BE2C (cell line): ENCODE measurements around the gene CD34.

Experiments
- DNase-seq: peaks from one replicate; pipeline ENCODE4 v3.0.0-alpha.2; 2020
- H3K27me3 ChIP-seq: fragments of 250-450 bp; sonication (Bioruptor Pico); 2 replicates; pipeline ENCODE4 v1.5.1; 2020; ENCODE audit warnings: mild to moderate bottlenecking
- H3K36me3 ChIP-seq: fragments of 250-450 bp; sonication (Bioruptor Pico); 2 replicates; pipeline ENCODE4 v1.5.1; 2020; ENCODE audit warnings: mild to moderate bottlenecking
- H3K4me1 ChIP-seq: fragments of 250-450 bp; sonication (Bioruptor Pico); 2 replicates; pipeline ENCODE4 v1.5.1; 2020
- H3K4me3 ChIP-seq: 2 replicates; pipeline ENCODE4 v1.5.1; 2011; ENCODE audit warnings: low read depth, low read length
- H3K9me3 ChIP-seq: fragments of 250-450 bp; sonication (Bioruptor Pico); 2 replicates; pipeline ENCODE4 v1.5.1; 2020
- TF ChIP-seq, protein P1 (sequence below): IDR thresholded peaks from 2 replicates; pipeline ENCODE4 v1.5.1; 2012; ENCODE audit warnings: mild to moderate bottlenecking, low read depth, low read length

The CD34 gene

DNA sequence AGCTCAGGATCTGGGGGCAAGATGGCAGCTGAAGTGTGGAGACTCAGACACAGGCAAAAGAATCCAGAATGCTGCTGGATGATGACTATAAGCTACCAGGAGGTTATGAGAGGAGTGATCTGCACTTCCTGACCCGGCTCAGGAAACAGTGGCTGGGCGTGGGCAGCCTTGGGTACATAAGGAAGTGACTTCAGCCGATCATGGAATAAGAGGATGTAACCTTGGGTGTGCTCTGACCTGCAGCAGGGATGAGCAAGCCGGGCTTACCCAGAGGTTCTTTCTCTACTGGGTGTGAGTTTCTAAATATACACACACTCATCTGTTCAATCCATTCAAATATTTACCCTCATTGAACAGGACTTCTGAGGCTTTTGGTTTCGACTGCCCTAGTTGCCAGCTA is 62.7 kb downstream of the CD34 start:
- TF ChIP-seq, protein P1, sequence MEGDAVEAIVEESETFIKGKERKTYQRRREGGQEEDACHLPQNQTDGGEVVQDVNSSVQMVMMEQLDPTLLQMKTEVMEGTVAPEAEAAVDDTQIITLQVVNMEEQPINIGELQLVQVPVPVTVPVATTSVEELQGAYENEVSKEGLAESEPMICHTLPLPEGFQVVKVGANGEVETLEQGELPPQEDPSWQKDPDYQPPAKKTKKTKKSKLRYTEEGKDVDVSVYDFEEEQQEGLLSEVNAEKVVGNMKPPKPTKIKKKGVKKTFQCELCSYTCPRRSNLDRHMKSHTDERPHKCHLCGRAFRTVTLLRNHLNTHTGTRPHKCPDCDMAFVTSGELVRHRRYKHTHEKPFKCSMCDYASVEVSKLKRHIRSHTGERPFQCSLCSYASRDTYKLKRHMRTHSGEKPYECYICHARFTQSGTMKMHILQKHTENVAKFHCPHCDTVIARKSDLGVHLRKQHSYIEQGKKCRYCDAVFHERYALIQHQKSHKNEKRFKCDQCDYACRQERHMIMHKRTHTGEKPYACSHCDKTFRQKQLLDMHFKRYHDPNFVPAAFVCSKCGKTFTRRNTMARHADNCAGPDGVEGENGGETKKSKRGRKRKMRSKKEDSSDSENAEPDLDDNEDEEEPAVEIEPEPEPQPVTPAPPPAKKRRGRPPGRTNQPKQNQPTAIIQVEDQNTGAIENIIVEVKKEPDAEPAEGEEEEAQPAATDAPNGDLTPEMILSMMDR, result no peak
- no peaks in the 10 kb centered on the region for H3K4me1 ChIP-seq
- no peaks in the 10 kb centered on the region for H3K9me3 ChIP-seq
- H3K27me3 ChIP-seq, result no peaks in the 10 kb centered on the region
- H3K36me3 ChIP-seq, result no peaks in the 10 kb centered on the region
- no peak overlapping the region for H3K4me3 ChIP-seq
- DNase-seq, result no peak

DNA sequence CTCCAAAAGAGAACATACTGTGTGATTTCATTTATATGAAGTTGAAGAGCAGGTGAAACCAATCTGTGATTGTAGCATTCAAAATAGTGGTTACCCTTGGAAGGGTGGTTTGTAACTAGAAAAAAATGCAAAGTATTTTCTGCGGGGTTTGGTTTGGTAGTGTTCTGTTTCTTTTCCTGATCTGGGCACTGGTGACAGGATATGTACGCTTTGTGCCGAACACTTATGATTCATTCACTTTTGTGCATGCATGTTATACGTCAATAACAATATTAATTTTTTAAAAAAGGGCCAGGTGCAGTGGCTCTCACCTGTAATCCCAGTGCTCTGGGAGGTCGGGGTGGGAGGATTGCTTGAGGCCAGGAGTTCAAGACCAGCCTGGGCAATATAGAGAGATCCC is 63.8 kb downstream of the CD34 start:
- TF ChIP-seq, protein P1, result no peak
- Histone ChIP-seq H3K4me3 (no peak overlapping the region), H3K4me1 (no peaks in the 10 kb centered on the region), H3K27me3 (no peaks in the 10 kb centered on the region), H3K9me3 (no peaks in the 10 kb centered on the region), H3K36me3 (no peaks in the 10 kb centered on the region)
- DNase-seq, result no peak

DNA sequence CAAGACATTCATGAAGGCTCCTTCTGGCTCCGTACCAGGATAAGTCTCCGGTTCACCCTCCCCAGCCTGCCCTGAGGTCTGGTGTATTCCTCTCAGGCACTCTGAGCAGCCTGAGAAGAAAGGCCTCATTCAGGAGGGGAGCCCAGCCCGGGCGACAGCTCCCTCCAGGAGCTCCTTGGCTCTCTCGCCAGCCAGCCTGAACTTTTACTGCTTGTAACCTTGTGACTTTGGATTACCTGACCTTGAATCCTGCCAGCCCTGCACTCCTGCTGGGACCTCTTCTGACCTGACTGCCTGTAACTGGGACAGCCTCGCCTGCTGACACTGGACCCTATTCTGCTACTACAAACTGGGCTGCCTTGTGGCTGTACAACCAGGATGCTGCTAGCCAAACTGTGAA is 65.8 kb downstream of the CD34 start:
- no peaks in the 10 kb centered on the region for H3K9me3 ChIP-seq
- H3K36me3 ChIP-seq, result no peaks in the 10 kb centered on the region
- DNase-seq, result no peak
- TF ChIP-seq, protein P1, result no peak
- H3K4me1 ChIP-seq, result no peaks in the 10 kb centered on the region
- H3K27me3 ChIP-seq, result no peaks in the 10 kb centered on the region
- H3K4me3 ChIP-seq, result no peak overlapping the region

DNA sequence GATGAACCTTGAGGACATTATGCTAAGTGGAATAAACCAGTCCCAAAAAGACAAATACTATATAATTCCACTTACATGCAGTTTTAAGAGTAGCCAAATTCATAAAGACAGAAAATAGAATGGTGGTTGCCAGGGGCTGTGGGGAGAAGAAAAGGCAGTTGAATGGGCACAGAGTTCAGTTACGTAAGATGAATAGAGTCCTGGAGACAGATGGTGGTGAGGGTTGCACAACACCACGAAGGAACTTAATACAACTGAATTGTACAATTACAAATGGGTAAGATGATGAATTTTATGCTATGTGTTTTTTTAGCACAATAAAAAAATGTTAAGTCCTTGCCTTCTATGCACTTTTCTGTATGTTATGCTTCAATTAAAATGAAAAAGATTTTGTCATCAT is 66.6 kb downstream of the CD34 start:
- no peaks in the 10 kb centered on the region for H3K4me1 ChIP-seq
- H3K4me3 ChIP-seq, result no peak overlapping the region
- no peaks in the 10 kb centered on the region for H3K9me3 ChIP-seq
- DNase-seq, result no peak
- TF ChIP-seq, protein P1, result no peak
- H3K27me3 ChIP-seq, result no peaks in the 10 kb centered on the region
- no peaks in the 10 kb centered on the region for H3K36me3 ChIP-seq

DNA sequence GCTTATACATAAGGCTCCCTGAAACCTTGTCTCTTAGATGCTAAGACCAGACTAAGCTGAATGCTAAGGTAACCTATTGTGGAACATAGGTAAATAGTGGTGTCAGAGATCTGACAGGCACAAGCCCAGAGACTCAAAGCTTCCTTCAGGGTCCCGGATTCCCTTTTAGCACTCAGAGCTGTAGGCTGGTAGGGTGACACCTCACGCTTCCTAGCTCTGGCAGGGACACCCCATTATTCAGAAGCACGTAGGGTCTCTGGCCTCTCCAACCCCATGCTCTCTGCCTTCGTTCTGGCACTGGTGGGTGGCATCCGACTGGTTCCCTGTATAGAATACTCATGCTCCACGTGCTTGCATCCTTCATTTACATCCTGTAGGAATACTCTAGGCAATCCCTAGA is 68.4 kb downstream of the CD34 start:
- Histone ChIP-seq H3K4me1 (no peaks in the 10 kb centered on the region), H3K4me3 (no peak overlapping the region), H3K36me3 (no peaks in the 10 kb centered on the region), H3K27me3 (no peaks in the 10 kb centered on the region), H3K9me3 (no peaks in the 10 kb centered on the region)
- TF ChIP-seq, protein P1, result no peak
- no peak for DNase-seq

DNA sequence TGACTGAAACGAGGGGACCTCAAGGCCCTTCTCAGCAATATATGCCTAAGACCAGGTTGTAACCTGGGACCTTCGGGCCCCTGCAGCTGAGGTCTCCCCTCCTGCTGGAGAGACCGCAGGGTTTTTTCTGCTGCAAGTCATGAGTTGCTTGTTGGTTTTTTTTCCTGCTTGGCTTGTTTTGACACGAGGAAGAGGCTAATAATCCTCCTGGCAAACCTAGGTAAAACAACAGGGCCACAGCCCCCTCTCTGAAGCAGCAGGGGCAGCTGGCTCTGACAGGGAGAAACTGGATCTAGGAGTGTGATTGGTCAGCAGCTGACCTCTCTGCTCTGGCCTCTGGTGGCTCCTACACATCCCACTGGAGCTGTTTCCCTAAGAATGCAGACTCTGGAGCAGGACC is 69.0 kb downstream of the CD34 start:
- no peak overlapping the region for H3K4me3 ChIP-seq
- no peaks in the 10 kb centered on the region for H3K27me3 ChIP-seq
- H3K9me3 ChIP-seq, result no peaks in the 10 kb centered on the region
- TF ChIP-seq, protein P1, result no peak
- H3K4me1 ChIP-seq, result no peaks in the 10 kb centered on the region
- DNase-seq, result no peak
- H3K36me3 ChIP-seq, result no peaks in the 10 kb centered on the region
